A673 (cell line): ENCODE results near the gene ESAM. TPM values are rescaled to one million over a fixed set of nuclear protein-coding genes. Genes with fewer than 3 reads are reported as not detected.

Experiments
- BruUV-seq: library from RNA; stranded (reverse); fragments of 400-500 nt; replicated peaks from 2 replicates; lab custom pipeline; 2021; lab: Mats Ljungman, UMichigan
- CTCF ChIA-PET: fragments of 300-600 bp; sonication (Branson Sonifier 250); formaldehyde crosslinking; loops from one replicate; lab custom pipeline; 2022; ENCODE audit warnings: antibody characterized with exemption; lab: Charles Lee
- POLR2A ChIA-PET: fragments of 300-600 bp; sonication (Branson Sonifier 250); formaldehyde crosslinking; loops from one replicate; lab custom pipeline; 2022; ENCODE audit warnings: antibody characterized with exemption; ENCODE audit not compliant: low non-redundant PET; lab: Charles Lee
- DNase-seq: peaks from one replicate; pipeline ENCODE4 v3.0.0-alpha.2; 2015; ENCODE audit warnings: low spot score
- H3K27ac ChIP-seq: fragments of 200-600 bp; sonication (generic); 2 replicates; pipeline ENCODE4 v1.5.1; 2016; ENCODE audit warnings: mixed run types, low read depth, mild to moderate bottlenecking, mixed read lengths, antibody characterized with exemption, low read length; ENCODE audit not compliant: poor library complexity, severe bottlenecking
- H3K27me3 ChIP-seq: fragments of 200-600 bp; sonication (generic); replicated peaks from 2 replicates; pipeline ENCODE4 v1.6.1; 2017; ENCODE audit warnings: mixed run types, low read depth, mild to moderate bottlenecking, mixed read lengths, antibody characterized with exemption, low read length; ENCODE audit not compliant: insufficient read depth, poor library complexity
- H3K36me3 ChIP-seq: fragments of 200-600 bp; sonication (generic); 2 replicates; pipeline ENCODE4 v1.6.1; 2016; ENCODE audit warnings: mixed run types, mild to moderate bottlenecking, mixed read lengths, antibody characterized with exemption, low read length; ENCODE audit not compliant: insufficient read depth, poor library complexity, severe bottlenecking
- H3K4me1 ChIP-seq: fragments of 200-600 bp; sonication (generic); 2 replicates; pipeline ENCODE4 v1.6.1; 2017; ENCODE audit warnings: mixed run types, mild to moderate bottlenecking, mixed read lengths, antibody characterized with exemption, low read length; ENCODE audit not compliant: insufficient read depth, poor library complexity, severe bottlenecking
- H3K4me3 ChIP-seq: fragments of 200-600 bp; sonication (generic); 2 replicates; pipeline ENCODE4 v1.5.1; 2016; ENCODE audit warnings: low read depth, mixed run types, mild to moderate bottlenecking, mixed read lengths, low read length; ENCODE audit not compliant: poor library complexity, severe bottlenecking
- H3K9me3 ChIP-seq: fragments of 200-600 bp; sonication (generic); 2 replicates; pipeline ENCODE4 v1.6.1; 2016; ENCODE audit warnings: mixed run types, low read depth, mild to moderate bottlenecking, mixed read lengths, antibody characterized with exemption, low read length; ENCODE audit not compliant: poor library complexity, severe bottlenecking
- EZH2 ChIP-seq: fragments of 200-600 bp; sonication (generic); IDR thresholded peaks from 2 replicates; pipeline ENCODE4 v1.6.1; 2017; ENCODE audit warnings: borderline replicate concordance, low read depth, mild to moderate bottlenecking, mixed read lengths, antibody characterized with exemption, low read length; ENCODE audit not compliant: poor library complexity, severe bottlenecking
- intact Hi-C: fragments of 100-400 bp; cut with micrococcal nuclease; formaldehyde crosslinking; loops from one replicate; pipeline ENCODE4 v1.10.0; 2022; ENCODE audit not compliant: unreplicated experiment
- total RNA-seq: library from RNA; stranded (reverse); gene quantifications from 2 replicates; pipeline ENCODE4 v1.2.3, GENCODE V29; 2021
- TF ChIP-seq, protein P1 (sequence below): fragments of 300-800, 200-600 bp; sonication (generic); conservative IDR thresholded peaks from 2 replicates; pipeline ENCODE4 v1.5.1; 2017; ENCODE audit warnings: low read depth, mild to moderate bottlenecking, antibody characterized with exemption, low read length, moderate library complexity, mixed read lengths

The ESAM gene
- total RNA-seq, 1 experiment from 2014 or later, result 1.5 TPM

DNA sequence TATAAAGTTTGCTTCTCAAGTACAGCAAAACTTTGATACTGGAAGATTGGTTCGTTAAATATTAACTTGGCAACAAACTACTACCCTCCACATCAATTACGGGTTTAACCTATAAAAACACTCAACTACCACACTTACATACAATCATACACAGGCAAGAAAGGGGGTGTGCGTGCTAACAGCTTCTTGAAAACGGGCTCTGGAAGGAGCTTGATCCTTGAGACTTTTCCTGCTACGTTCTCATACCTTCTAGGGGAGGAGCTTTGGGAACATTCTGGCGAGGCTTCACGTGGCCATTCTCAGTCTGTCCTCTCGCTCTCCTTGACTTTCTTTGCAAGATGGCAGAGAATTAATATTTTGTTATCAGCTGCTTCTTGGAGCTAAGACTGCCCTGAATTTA is 6.8 kb upstream of the ESAM start:
- intact Hi-C loops, result loop anchor here (10.0 kb wide), 1 partner anchor 354 kb away; no protein-coding TSS in a partner anchor
- H3K27me3 ChIP-seq, result no peaks in the 10 kb centered on the region
- TF ChIP-seq EZH2, result no peak
- TF ChIP-seq, protein P1, sequence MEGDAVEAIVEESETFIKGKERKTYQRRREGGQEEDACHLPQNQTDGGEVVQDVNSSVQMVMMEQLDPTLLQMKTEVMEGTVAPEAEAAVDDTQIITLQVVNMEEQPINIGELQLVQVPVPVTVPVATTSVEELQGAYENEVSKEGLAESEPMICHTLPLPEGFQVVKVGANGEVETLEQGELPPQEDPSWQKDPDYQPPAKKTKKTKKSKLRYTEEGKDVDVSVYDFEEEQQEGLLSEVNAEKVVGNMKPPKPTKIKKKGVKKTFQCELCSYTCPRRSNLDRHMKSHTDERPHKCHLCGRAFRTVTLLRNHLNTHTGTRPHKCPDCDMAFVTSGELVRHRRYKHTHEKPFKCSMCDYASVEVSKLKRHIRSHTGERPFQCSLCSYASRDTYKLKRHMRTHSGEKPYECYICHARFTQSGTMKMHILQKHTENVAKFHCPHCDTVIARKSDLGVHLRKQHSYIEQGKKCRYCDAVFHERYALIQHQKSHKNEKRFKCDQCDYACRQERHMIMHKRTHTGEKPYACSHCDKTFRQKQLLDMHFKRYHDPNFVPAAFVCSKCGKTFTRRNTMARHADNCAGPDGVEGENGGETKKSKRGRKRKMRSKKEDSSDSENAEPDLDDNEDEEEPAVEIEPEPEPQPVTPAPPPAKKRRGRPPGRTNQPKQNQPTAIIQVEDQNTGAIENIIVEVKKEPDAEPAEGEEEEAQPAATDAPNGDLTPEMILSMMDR, result no peak
- H3K9me3 ChIP-seq, result no peaks in the 10 kb centered on the region
- BruUV-seq, result no TSS peak
- H3K4me3 ChIP-seq, result no peak overlapping the region
- ChIA-PET CTCF (no interaction called here), POLR2A (no interaction called here)
- H3K27ac ChIP-seq, result no peak overlapping the region
- no peaks in the 10 kb centered on the region for H3K4me1 ChIP-seq
- no peak for DNase-seq
- H3K36me3 ChIP-seq, result peaks cover 21% of the 10 kb centered on the region

DNA sequence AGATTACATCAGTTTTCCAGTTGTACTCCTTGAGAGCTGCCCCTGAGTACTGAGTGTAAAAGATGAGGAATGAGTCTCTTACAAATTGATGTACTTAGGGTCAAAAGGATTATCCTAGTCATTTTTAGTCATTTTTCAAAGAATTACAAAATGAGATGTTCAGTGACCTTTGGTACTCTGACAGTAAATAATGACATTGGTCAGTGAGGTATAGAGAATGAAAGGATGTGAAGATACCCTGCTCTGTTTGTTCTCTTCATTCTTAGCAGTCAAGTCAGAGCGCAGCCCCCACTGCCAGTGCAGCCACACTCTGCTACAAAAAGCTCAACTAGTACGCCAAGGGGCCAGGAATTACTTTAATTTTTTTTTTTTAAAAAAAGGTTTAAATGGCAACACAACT is 4.1 kb upstream of the ESAM start:
- CTCF ChIA-PET, result no interaction called here
- Histone ChIP-seq H3K27ac (no peak overlapping the region), H3K4me3 (no peak overlapping the region), H3K9me3 (no peaks in the 10 kb centered on the region), H3K4me1 (peaks cover 10% of the 10 kb centered on the region), H3K36me3 (peaks cover 21% of the 10 kb centered on the region), H3K27me3 (no peaks in the 10 kb centered on the region)
- POLR2A ChIA-PET, result no interaction called here
- no TSS peak for BruUV-seq
- DNase-seq, result no peak
- TF ChIP-seq, protein P1, result no peak
- no peak for TF ChIP-seq EZH2
- intact Hi-C loops, result loop anchor here (10.0 kb wide), 1 partner anchor 351 kb away; no protein-coding TSS in a partner anchor

DNA sequence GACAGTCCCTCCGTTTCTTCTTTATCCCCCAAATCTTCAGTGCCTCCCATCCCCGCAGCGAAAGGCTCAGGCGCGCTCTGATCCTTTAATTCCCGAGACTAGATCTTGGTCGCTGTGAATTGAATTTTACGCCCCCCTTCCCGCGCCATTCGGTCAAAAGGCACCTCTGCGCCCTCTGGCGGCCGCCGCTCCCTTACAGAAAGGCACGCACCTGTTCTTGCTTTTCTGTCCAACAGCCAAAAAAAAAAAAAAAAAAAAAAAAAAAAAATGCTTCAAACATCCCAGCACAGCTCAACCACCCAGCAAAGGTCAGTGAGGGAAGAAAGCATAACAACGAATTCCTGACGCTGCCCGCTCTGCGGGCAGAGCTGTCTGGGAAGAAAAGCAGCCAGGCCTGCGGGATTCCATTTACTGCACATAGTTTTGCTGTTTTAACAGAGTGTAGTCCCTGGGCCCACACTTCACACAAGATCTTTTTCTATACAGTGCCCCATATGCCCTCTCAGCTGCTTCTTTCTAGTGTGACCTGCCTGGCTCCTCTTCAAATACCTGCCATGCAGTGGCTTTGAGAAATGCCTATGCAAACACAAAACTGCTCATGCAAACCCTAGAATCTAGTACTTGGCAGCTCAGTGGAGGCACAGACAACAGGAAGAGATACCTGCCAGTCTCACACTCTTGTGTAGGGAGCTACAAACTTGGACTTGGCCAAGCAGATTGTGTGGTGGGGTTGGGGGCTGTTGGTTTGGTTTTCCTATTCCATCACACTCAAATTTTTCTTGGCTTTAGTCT is 1.3 kb upstream of the ESAM start:
- Histone ChIP-seq H3K27me3 (no peaks in the 10 kb centered on the region), H3K36me3 (peaks cover 21% of the 10 kb centered on the region), H3K4me1 (peaks cover 10% of the 10 kb centered on the region), H3K9me3 (no peaks in the 10 kb centered on the region), H3K4me3 (peak overlapping the region; percentile 44), H3K27ac (no peak overlapping the region)
- ChIA-PET POLR2A (no interaction called here), CTCF (interaction anchor here (0.6 to 2.4 kb wide), 9 partner anchors 10 to 121 kb away, joined by 3 to 21 read pairs (median 5); partner anchors contain the start of genes SIAE and SPA17)
- intact Hi-C loops, result loop anchor here (1.0 to 10.0 kb wide), 3 partner anchors 73 to 349 kb away; no protein-coding TSS in a partner anchor
- DNase-seq, result peak; percentile 90
- TF ChIP-seq, protein P1, result peak; percentile 97
- TF ChIP-seq EZH2, result no peak
- BruUV-seq, result no TSS peak
